22Rv1 (cell line): ENCODE results near the gene KIF11.

Source experiments
- CTCF ChIP-seq: fragments of 450-650 bp; IDR thresholded peaks from 2 replicates; pipeline ENCODE4 v1.5.1; 2017; ENCODE audit warnings: mild to moderate bottlenecking
- ZFX ChIP-seq: fragments of 450-650 bp; IDR thresholded peaks from 2 replicates; pipeline ENCODE4 v1.6.1; 2017; ENCODE audit warnings: antibody characterized with exemption, borderline replicate concordance

- TF ChIP-seq CTCF = no peak
- TF ChIP-seq ZFX = no peak
These were observed 103.9 kb downstream of the KIF11 start for GRCh38 chr10:92696606-92697383.
